HG02759 (cell line): ENCODE data around the gene TUT7.
"Not testable (repeated sequence)": the region's sequence is repeated elsewhere in the genome, so short reads cannot be mapped to it uniquely, and the experiment has no call there.

ENCODE experiments used
- ATAC-seq: cut with Tn5 transposase; IDR thresholded peaks from one replicate; pipeline ENCODE4 v1.9.1; 2021; ENCODE audit warnings: mild to moderate bottlenecking, moderate library complexity; ENCODE audit not compliant: unreplicated experiment

Gene TUT7

GRCh38 chr9:86312959-86313358 is 41.3 kb downstream of the TUT7 start:
- ATAC-seq = not testable (repeated sequence)

DNA sequence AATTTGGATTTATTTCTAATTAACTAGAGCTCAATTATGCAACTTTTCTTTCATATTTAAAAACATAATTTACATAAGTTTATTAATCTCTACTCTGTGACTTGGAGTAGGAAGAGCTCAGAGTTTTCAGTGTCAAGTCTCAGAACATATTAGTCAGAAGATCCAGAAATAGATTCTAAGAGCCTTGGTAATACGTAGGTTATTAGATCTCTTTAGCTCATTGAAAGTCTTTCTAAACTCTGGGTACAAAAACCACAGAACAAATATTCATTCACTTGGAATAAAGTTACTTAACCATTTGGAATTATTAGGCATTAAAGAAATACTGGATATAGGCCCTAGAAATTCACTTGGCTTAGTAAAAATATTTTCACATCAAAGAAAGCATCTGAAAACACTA is 45.5 kb downstream of the TUT7 start:
- no peak for ATAC-seq

GRCh38 chr9:86304236-86304730 is 49.9 kb downstream of the TUT7 start:
- no peak for ATAC-seq

- no peak for ATAC-seq
Observed at GRCh38 chr9:86303316-86303975, 50.8 kb downstream of the TUT7 start.

DNA sequence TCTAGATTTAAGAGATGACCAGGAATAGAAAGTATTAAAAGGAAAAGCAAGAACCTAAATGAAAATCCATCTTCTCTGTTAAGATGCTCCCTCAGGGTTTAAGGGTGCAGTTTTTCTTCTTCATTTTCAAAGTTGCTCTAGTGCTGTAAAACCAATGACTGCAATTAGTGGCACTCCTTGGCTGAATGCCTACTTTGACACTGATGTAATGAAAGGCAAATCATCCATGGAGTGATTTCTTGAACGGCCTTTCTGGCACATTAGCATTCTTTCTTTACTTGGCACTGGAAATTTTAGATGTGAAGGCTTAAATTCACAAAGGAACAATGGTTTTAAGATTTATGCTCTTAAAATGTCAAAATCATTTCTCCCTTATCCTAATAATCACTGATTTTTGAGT is 52.5 kb downstream of the TUT7 start:
- ATAC-seq = no peak

DNA sequence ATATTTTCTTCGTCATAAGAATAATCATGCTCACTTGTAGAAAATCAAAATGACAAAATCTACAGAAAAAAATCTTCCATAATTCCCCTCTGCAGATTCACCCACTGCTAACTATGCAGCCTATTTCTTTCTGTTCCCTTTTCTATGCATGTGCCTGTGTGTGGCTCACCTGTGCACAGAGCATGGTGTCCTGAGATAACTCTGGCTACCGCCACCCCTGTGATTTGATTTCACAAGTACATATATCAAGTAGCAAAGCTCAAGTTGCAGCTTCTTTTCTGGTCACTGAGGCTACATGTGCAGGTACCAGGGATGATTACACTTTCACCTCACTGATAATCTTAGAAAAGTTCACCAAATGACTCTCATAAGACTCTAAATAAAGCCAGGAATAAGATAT is 53.5 kb downstream of the TUT7 start:
- no peak for ATAC-seq

GRCh38 chr9:86298873-86299272 is 55.3 kb downstream of the TUT7 start:
- ATAC-seq = no peak

- not testable (repeated sequence) for ATAC-seq
Observed at GRCh38 chr9:86290341-86290740, 63.9 kb downstream of the TUT7 start.

DNA sequence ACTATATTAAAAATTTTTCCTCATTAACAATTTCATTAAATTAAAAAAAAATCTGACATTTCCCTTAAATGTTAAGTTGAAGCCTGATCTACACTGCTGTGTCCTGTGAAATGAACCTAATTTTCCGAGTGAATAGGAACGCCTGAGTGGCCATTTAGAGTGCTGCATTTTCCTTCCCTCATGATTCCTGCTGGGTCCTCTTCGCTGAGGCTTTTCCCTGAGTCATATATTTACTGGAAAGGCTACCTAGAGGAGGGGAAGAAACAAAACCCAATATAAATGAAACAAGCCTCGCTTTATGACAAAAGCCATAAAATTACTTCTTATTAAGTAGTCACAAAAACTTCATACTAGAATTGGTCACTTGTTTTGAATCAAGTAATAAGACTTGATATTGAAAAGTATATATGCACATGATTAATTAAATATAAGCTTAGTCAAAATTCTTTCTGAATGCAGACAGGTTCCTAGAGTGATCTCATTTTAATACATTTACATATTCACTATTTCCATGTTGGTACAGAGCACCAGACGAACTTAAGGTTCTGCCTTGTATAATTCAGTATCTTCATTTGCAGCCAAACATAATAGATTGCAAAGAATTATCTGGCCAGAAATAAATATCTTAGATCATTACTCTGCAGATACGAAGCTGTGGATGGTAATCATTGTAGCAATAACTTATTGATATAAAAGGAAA is 65.6 kb downstream of the TUT7 start:
- no peak for ATAC-seq

- ATAC-seq = no peak
Observed at GRCh38 chr9:86287013-86287412, 67.2 kb downstream of the TUT7 start.

DNA sequence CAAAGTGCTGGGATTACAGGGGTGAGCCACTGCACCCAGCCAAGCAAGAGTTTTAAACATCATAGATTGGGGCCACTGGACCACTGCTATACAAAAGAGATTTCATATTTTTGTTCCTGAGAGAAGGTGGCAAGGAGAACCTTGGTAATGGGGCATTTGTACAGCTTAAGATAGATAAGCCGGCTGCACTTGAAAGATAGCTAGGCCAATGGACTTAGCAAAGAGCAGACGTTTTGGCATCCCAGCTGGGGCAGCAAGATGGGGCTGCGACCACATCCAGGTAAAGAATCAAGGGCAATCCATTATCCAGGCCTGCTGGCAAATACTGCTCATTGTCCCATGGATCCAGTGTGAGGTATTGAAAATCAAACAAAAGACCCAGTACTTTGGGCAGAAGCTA is 67.9 kb downstream of the TUT7 start:
- no peak for ATAC-seq

- ATAC-seq = no peak
Observed at GRCh38 chr9:86285261-86285660, 68.9 kb downstream of the TUT7 start.

- peak; percentile 14 for ATAC-seq
Observed at GRCh38 chr9:86282979-86283535, 71.2 kb downstream of the TUT7 start.

- peak; percentile 84 for ATAC-seq
Observed at GRCh38 chr9:86282077-86282978, 71.9 kb downstream of the TUT7 start, which contains the start of gene ISCA1. TSS of gene ISCA1 (minus strand) at chr9:86282538. CDS start at chr9:86282458, 80 bp downstream.

DNA sequence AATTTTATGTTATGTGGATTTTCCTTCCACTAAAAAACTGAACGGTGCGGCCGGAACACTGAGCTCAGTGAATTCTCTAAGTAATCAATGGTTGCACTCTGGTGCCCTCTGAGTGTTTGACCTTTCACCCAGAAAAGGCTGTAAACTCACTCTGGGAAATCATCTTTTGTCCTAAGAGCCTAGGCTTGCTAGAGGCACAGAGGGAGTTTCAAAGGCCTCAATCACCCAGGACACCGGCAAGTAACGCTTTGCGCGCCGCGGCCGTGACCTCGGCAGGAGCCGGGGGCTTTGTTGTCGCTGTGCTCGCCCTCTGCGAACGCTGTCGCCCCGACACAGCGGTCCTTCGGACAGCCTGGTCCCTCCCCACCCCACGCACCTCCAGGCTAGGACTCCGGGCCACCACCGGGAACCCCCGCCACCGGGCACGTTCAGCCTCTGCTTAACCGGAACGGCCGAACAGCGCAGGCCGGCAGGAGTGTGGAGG is 72.6 kb downstream of the TUT7 start:
- peak; percentile 2 for ATAC-seq

- no peak for ATAC-seq
Observed at GRCh38 chr9:86280580-86280979, 73.6 kb downstream of the TUT7 start.

DNA sequence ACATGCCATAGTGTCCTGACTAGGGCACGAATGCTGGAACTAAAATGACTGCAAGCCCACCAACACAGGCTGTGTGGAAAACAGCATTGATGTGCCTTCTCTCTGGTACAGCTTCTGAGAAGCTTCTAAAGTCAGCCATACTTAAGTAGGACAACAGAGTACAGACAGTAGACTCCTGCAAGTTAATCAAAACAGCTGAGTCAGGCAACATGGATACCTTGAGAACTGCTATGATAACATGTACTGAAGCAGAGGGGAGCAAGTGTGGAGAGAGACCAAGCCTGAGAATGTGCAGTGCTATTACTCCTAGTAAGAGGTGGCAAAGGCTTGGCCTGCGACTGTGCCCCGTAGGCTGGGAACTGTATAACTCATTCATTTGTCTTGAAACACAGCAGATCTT is 74.4 kb downstream of the TUT7 start:
- no peak for ATAC-seq

GRCh38 chr9:86277072-86277471 is 77.1 kb downstream of the TUT7 start:
- ATAC-seq = no peak

DNA sequence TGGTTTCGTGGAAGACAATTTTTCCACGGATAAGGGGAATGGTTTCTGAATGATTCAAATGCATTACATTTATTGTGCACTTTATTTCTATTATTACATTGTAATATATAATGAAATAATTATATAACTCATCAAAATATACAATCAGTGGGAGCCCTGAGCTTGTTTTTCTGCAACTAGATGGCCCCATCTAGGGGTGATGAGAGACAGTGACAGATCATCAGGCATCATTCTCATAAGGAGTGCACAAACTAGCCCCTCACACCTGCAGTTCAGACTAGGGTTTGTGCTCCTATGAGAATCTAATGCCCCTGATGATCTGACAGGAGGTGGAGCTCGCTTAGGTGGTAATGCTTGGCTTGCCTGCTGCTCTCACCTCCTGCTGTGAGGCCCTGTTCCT is 78.2 kb downstream of the TUT7 start:
- no peak for ATAC-seq

GRCh38 chr9:86274821-86275643 is 79.2 kb downstream of the TUT7 start:
- ATAC-seq = no peak
